ENCODE data around the gene CREB3L2. TPM values are rescaled to one million over a fixed set of nuclear protein-coding genes. Genes with fewer than 3 reads are reported as not detected.

CREB3L2 gene
- total and polyA plus RNA-seq, 10 of the 15 experiments (the other 5 are each of a cell fraction or from before 2014, with no cell fraction given): 6.4 to 67.1 (median 26.2) TPM

GRCh38 chr7:137934941-137935883, 66.7 kb downstream of the CREB3L2 start (continued):
- TF ChIP-seq IRF3 (IDR thresholded peaks at IDR 0.05) (no peak), RELB (IDR thresholded peaks at IDR 0.05; ENCODE audit: low read depth) (peak; percentile 68), HSF1 (IDR thresholded peaks at IDR 0.05; ENCODE audit: low read depth, low read length) (no peak), CHD4 (IDR thresholded peaks at IDR 0.05) (no peak), SPI1 (IDR thresholded peaks at IDR 0.05; ENCODE audit: borderline replicate concordance, insufficient read depth, low read depth, low read length) (0 out of 2 replicates have a peak, but pooled peaks have one; percentile 27), RUNX3 (IDR thresholded peaks at IDR 0.05; ENCODE audit: low read length) (peak; percentile 17; the same call in 1 of the 2 replicates)

Measured in GM12878 (cell line).